Kidney (tissue), 14 donors: ENCODE data around the gene GPATCH11. TPM values are rescaled to one million over a fixed set of nuclear protein-coding genes. Genes with fewer than 3 reads are reported as not detected.

Experiments
- DNase-seq, 5 donors: peaks; one replicate each; pipeline ENCODE4 v3.0.0-alpha.2; 2013 to 2020
- FAIRE-seq: peaks from 2 replicates; lab custom pipeline; 2012; peaks lifted over from hg19 to GRCh38; lab: Jason Lieb, UNC
- H3K27ac ChIP-seq, 2 donors: one replicate each; pipeline ENCODE4 v1.7.0; 2013; ENCODE audit warnings: low read depth in 2 of 2, low read length in 2 of 2, inconsistent platforms in 1 of 2
- H3K27me3 ChIP-seq: one replicate; pipeline ENCODE4 v1.7.1; 2013; ENCODE audit warnings: low read length, inconsistent platforms; ENCODE audit not compliant: control insufficient read depth, insufficient read depth
- H3K36me3 ChIP-seq, 3 donors: one replicate each; pipeline versions ENCODE4 v1.7.0 to v1.7.1; 2013; ENCODE audit warnings: low read length in 3 of 3, control low read depth in 1 of 3, inconsistent platforms in 1 of 3; ENCODE audit not compliant: insufficient read depth in 3 of 3, control insufficient read depth in 2 of 3
- H3K4me1 ChIP-seq, 3 donors: one replicate each; pipeline versions ENCODE4 v1.7.0 to v1.7.1; 2013; ENCODE audit warnings: low read length in 3 of 3, inconsistent platforms in 1 of 3, low read depth in 1 of 3; ENCODE audit not compliant: control insufficient read depth in 2 of 3, insufficient read depth in 2 of 3
- H3K4me3 ChIP-seq, 3 donors: one replicate each; pipeline versions ENCODE4 v1.7.0 to v1.8.1; 2013; ENCODE audit warnings: low read length in 3 of 3, control low read depth in 1 of 3, inconsistent platforms in 1 of 3
- H3K9ac ChIP-seq, 3 donors: one replicate each; pipeline versions ENCODE4 v1.7.0 to v1.7.1; 2013; ENCODE audit warnings: low read length in 3 of 3, control low read depth in 1 of 3, inconsistent platforms in 1 of 3
- H3K9me3 ChIP-seq, 3 donors: one replicate each; pipeline versions ENCODE4 v1.7.0 to v1.7.1; 2013; ENCODE audit warnings: low read length in 3 of 3, control low read depth in 1 of 3, inconsistent platforms in 1 of 3; ENCODE audit not compliant: control insufficient read depth in 2 of 3, insufficient read depth in 1 of 3
- intact Hi-C: fragments of 100-400 bp; cut with DNase I; formaldehyde crosslinking; loops from one replicate; pipeline ENCODE4 v1.11.1; 2022
- polyA plus RNA-seq: library from polyadenylated mRNA; stranded (reverse); fragments of 350-450 nt; fragmentation: Illumina TruSeq; extraction: RNeasy Lipid Tissue Mini Kit (QIAGEN cat#74804); gene quantifications from one replicate; pipeline ENCODE4 v1.2.3, GENCODE V29; 2014; ENCODE audit warnings: low read depth, low replicate concordance; ENCODE audit not compliant: insufficient read depth
- total RNA-seq: library from RNA; stranded (reverse); fragmentation: NEBNext Ultra II Directional; extraction: Animal tissue kit (Norgen Biotek cat#: 25700); gene quantifications from one replicate; pipeline ENCODE4 v1.2.1, GENCODE V29; 2021
- TF ChIP-seq, protein P1 (sequence below): IDR thresholded peaks from 3 replicates; pipeline ENCODE4 v1.5.1; 2012; ENCODE audit warnings: mild to moderate bottlenecking, moderate library complexity, borderline replicate concordance; ENCODE audit not compliant: insufficient read depth; ENCODE audit errors: extremely low read depth
- donor health status: control.
- donor health status: control.
- donor health status: control.
- donor health status: control.
- donor health status: control.
- donor health status: DM: yes; HTN: yes; CAD: no.
- donor health status: Normal renal cell carcinoma (clear cell type).

GPATCH11 gene
- total and polyA plus RNA-seq, 2 donors from 2014 or later = 3.3 to 6.0 TPM

DNA sequence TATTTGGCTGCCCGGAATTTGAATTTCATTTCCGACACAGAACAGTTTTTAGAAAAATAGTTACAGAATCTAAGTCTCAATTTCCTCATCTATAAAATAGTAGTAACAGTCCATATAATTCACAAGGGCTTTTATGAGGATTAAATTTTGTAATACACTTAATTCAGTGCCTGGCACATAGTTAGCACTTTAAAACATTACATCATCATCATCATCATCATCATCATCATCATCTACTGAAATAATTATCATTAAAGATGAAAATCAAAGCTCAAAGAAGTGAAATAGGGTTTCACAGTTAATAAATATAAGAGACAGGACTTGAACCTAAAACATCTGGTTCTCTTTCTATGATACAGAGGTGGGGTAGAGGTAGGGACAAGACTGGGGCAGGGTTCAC, 13.4 kb upstream of the GPATCH11 start:
- no peaks in the 10 kb centered on the region for H3K9me3 ChIP-seq
- no peak overlapping the region for H3K27ac ChIP-seq
- FAIRE-seq = no peak
- no peaks in the 10 kb centered on the region for H3K4me1 ChIP-seq
- H3K36me3 ChIP-seq = peaks cover 0 to 21% (median 7%) of the 10 kb centered on the region in 3 donors
- no peaks in the 10 kb centered on the region for H3K27me3 ChIP-seq
- no peak overlapping the region for H3K4me3 ChIP-seq
- intact Hi-C loops = no loop called here
- H3K9ac ChIP-seq = no peak overlapping the region
- TF ChIP-seq, protein P1, sequence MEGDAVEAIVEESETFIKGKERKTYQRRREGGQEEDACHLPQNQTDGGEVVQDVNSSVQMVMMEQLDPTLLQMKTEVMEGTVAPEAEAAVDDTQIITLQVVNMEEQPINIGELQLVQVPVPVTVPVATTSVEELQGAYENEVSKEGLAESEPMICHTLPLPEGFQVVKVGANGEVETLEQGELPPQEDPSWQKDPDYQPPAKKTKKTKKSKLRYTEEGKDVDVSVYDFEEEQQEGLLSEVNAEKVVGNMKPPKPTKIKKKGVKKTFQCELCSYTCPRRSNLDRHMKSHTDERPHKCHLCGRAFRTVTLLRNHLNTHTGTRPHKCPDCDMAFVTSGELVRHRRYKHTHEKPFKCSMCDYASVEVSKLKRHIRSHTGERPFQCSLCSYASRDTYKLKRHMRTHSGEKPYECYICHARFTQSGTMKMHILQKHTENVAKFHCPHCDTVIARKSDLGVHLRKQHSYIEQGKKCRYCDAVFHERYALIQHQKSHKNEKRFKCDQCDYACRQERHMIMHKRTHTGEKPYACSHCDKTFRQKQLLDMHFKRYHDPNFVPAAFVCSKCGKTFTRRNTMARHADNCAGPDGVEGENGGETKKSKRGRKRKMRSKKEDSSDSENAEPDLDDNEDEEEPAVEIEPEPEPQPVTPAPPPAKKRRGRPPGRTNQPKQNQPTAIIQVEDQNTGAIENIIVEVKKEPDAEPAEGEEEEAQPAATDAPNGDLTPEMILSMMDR = no peak
- no peak for DNase-seq

DNA sequence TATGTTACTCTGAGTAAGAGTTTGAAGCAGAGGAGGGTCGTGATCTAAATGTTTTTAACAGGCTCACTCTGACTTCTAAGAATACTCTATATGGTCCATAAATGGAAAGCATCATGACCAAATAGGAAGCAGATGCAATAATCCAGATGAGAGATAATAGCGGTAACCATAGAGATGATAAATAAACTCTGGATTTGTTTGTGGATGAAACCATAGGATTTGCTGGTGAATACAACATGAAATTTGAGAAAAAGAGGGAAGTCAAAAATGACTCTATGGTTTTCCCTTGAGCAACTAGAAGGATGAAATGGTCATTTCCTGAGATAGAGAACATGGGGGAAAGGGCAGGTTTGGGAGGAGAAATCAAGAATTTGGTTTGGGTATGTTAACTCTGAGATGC, 4.1 kb upstream of the GPATCH11 start:
- DNase-seq (no peak), FAIRE-seq (no peak)
- no peak overlapping the region for H3K27ac ChIP-seq
- H3K9ac ChIP-seq = no peak overlapping the region
- TF ChIP-seq, protein P1 = no peak
- peaks cover 0 to 5% (median 4%) of the 10 kb centered on the region in 3 donors for H3K36me3 ChIP-seq
- H3K4me1 ChIP-seq = peaks cover 0 to 8% (median 3%) of the 10 kb centered on the region in 3 donors
- no peaks in the 10 kb centered on the region for H3K27me3 ChIP-seq
- intact Hi-C loops = no loop called here
- H3K4me3 ChIP-seq = no peak overlapping the region
- H3K9me3 ChIP-seq = no peaks in the 10 kb centered on the region

DNA sequence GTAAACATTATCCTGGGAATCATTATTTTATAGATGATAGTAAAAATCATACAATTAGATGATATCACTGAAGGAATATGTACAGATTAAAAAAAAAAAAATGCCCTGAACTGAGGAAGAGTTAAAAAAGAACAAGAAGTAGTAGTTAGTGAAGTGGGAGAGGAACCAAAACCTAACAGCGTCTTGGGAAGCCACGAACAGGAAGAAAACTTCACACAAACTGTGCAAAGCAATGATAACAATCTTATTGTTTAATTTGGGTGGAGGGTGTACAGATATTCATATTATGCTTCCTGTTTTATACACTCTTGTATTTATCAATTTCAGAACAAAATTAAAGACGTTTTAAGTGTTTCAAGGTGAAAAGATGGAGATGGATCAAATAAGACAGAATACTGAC, 3.6 kb upstream of the GPATCH11 start:
- H3K27ac ChIP-seq = no peak overlapping the region
- H3K9ac ChIP-seq = no peak overlapping the region
- H3K4me3 ChIP-seq = no peak overlapping the region
- H3K4me1 ChIP-seq = peaks cover 0 to 8% (median 3%) of the 10 kb centered on the region in 3 donors
- no peak for FAIRE-seq
- TF ChIP-seq, protein P1 = no peak
- intact Hi-C loops = no loop called here
- no peaks in the 10 kb centered on the region for H3K9me3 ChIP-seq
- H3K36me3 ChIP-seq = peaks cover 0 to 5% (median 4%) of the 10 kb centered on the region in 3 donors
- no peaks in the 10 kb centered on the region for H3K27me3 ChIP-seq
- no peak for DNase-seq

DNA sequence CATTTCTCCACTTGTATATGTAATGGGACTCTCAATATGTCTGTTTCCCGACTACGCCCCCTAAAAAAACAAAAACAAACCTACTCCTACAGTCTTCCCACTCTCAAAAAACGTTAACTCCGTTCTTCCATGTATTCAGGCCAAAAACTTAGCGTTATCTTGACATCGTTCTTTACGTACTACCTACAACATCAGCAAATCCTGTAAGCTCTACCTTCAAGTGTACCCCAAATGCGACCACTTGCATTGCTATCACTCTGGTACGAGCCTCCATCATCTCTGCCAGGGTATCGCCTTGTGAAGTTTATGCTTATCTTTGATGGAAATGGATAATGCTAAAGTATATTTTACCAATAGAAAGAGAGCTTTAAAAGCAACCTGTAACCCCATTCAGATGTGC, 479 bp downstream of the GPATCH11 start:
- peak overlapping the region; percentile 96 to 99 (median 99) for H3K4me3 ChIP-seq
- H3K9ac ChIP-seq = peak overlapping the region; percentile 80 to 98 (median 91)
- TF ChIP-seq, protein P1 = no peak
- H3K27me3 ChIP-seq = no peaks in the 10 kb centered on the region
- H3K9me3 ChIP-seq = no peaks in the 10 kb centered on the region
- DNase-seq (no peak), FAIRE-seq (no peak)
- H3K36me3 ChIP-seq = peaks cover 0 to 7% (median 2%) of the 10 kb centered on the region in 3 donors
- intact Hi-C loops = no loop called here
- H3K27ac ChIP-seq = no peak overlapping the region
- peaks cover 0 to 8% (median 3%) of the 10 kb centered on the region in 3 donors for H3K4me1 ChIP-seq
